ENCODE data around the gene CEACAM21.

- TF ChIP-seq CTCF (IDR thresholded peaks at IDR 0.05): no peak
- no peak for TF ChIP-seq EP300 (IDR thresholded peaks at IDR 0.05)
Measured at GRCh38 chr19:41545547-41545946, 30.4 kb upstream of the CEACAM21 start.
